Prostate gland (tissue), 1 donor: ENCODE results near the gene RASSF10.

Experiments
- POLR2A ChIP-seq: fragments of 450-650 bp; IDR thresholded peaks from one replicate; pipeline ENCODE4 v1.6.1; 2016; ENCODE audit warnings: antibody characterized with exemption, mild to moderate bottlenecking
- POLR2AphosphoS5 ChIP-seq: sonication (generic); formaldehyde crosslinking; IDR thresholded peaks from one replicate; pipeline ENCODE4 v1.6.1; 2017; ENCODE audit warnings: antibody characterized with exemption

DNA sequence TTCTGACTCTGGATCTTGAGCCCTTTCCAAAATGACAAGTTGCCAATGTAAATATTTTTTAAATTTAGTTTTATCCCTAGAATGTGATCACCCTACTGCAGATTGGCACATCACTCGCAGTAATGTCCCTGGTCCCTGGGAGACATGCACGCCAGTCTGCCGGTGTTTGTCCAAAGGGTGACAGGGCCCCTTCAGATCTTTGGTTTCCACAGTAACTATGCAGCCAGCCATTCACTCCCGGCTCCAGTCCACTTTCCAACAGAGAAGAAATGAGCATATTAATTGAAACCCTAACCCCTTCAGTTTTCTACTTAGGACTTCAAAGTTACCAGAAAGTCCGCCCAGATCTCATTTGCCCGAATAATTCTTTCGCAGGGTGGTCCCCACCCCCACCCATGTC lies 25.8 kb upstream of the RASSF10 start:
- TF ChIP-seq POLR2A: no peak
- TF ChIP-seq POLR2AphosphoS5: no peak
